Measurements from ENCODE around the gene IKBKG. TPM values are rescaled to one million over a fixed set of nuclear protein-coding genes. Genes with fewer than 3 reads are reported as not detected.

The IKBKG gene
- total RNA-seq, 1 donor from 2014 or later, result 61.1 TPM

DNA sequence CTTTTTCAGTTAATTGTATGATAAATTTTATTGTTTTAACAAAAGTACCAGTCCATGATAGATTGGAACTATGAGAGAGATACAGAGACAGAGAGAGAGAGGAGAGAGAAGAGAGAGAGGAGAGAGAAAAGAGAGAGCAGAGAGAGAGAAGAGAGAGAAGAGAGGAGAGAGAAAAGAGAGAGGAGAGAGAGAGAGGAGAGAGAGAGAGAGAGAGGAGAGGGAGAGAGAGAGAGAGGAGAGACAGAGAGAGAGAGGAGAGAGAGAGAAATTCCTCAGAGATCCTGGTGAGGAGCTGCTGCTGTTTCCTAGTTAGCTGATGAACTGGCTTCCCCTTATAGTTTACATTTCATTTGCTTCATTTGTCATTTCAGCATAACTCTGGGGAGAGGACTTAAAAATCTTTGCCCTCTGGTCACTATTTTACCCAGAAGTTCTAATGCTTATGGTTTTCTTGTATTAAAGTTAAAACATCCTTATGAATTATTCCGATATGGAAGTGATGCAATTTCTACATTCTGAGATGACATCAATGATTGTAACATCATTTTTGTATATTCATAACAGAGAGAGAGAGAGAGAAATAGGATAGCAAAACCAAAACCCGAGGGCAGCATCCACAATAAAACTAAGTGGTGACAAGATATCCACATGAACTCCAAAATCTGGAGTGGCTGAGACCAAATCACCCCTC lies 48.3 kb downstream of the IKBKG start:
- Mint-ChIP-seq H3K4me1 (no peaks in the 10 kb centered on the region), H3K27ac (no peak overlapping the region), H3K36me3 (ENCODE audit: low read depth) (no peaks in the 10 kb centered on the region), H3K27me3 (peaks cover 9% of the 10 kb centered on the region), H3K9me3 (no peaks in the 10 kb centered on the region), H3K4me3 (no peak overlapping the region)
- DNase-seq (no peak), ATAC-seq (ENCODE audit: low read depth) (no peak)
- TF ChIP-seq, protein P1, sequence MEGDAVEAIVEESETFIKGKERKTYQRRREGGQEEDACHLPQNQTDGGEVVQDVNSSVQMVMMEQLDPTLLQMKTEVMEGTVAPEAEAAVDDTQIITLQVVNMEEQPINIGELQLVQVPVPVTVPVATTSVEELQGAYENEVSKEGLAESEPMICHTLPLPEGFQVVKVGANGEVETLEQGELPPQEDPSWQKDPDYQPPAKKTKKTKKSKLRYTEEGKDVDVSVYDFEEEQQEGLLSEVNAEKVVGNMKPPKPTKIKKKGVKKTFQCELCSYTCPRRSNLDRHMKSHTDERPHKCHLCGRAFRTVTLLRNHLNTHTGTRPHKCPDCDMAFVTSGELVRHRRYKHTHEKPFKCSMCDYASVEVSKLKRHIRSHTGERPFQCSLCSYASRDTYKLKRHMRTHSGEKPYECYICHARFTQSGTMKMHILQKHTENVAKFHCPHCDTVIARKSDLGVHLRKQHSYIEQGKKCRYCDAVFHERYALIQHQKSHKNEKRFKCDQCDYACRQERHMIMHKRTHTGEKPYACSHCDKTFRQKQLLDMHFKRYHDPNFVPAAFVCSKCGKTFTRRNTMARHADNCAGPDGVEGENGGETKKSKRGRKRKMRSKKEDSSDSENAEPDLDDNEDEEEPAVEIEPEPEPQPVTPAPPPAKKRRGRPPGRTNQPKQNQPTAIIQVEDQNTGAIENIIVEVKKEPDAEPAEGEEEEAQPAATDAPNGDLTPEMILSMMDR (IDR thresholded peaks at IDR 0.05), result no peak
- intact Hi-C loops (cut with micrococcal nuclease), result no loop called here
- POLR2A ChIA-PET, result no interaction called here
- CTCF ChIA-PET, result no interaction called here

GRCh38 chrX:154596290-154596929 lies 49.0 kb downstream of the IKBKG start:
- Mint-ChIP-seq H3K4me1 (no peaks in the 10 kb centered on the region), H3K4me3 (no peak overlapping the region), H3K9me3 (no peaks in the 10 kb centered on the region), H3K36me3 (ENCODE audit: low read depth) (no peaks in the 10 kb centered on the region), H3K27me3 (peaks cover 9% of the 10 kb centered on the region), H3K27ac (no peak overlapping the region)
- ATAC-seq (ENCODE audit: low read depth), result no peak
- ChIA-PET CTCF (no interaction called here), POLR2A (no interaction called here)
- DNase-seq, result no peak
- TF ChIP-seq, protein P1 (IDR thresholded peaks at IDR 0.05), result no peak
- intact Hi-C loops (cut with micrococcal nuclease), result no loop called here

- ChIA-PET POLR2A (no interaction called here), CTCF (no interaction called here)
- no peak overlapping the region for H3K4me3 Mint-ChIP-seq
- DNase-seq, result no peak
- H3K9me3 Mint-ChIP-seq, result no peaks in the 10 kb centered on the region
- no peak overlapping the region for H3K27ac Mint-ChIP-seq
- TF ChIP-seq, protein P1 (IDR thresholded peaks at IDR 0.05), result no peak
- H3K27me3 Mint-ChIP-seq, result peaks cover 8% of the 10 kb centered on the region
- intact Hi-C loops (cut with micrococcal nuclease), result no loop called here
- no peaks in the 10 kb centered on the region for H3K4me1 Mint-ChIP-seq
- no peaks in the 10 kb centered on the region for H3K36me3 Mint-ChIP-seq (ENCODE audit: low read depth)
- no peak for ATAC-seq (ENCODE audit: low read depth)
Observed at GRCh38 chrX:154597221-154597620, 49.8 kb downstream of the IKBKG start.

DNA sequence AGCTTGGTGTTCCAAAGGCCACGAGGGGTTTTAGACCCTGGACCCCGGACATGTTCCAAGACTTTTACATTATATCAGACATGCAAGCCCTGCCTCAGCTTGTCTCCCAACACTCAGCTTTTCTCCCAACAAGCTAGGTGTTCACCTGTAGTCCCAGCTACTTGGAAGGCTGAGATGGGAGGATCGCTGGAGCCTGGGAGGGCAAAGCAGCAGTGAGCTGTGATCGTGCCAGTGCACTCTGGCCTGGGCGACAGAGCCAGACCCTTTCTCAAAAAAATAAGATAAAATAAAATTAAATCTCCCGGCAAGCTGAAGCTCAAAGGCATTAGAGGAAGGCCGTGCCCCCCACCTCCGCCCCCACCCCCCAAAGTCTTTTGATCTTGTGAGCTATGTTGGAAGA lies 51.2 kb downstream of the IKBKG start:
- no peaks in the 10 kb centered on the region for H3K9me3 Mint-ChIP-seq
- intact Hi-C loops (cut with micrococcal nuclease), result no loop called here
- no peak overlapping the region for H3K27ac Mint-ChIP-seq
- H3K36me3 Mint-ChIP-seq (ENCODE audit: low read depth), result no peaks in the 10 kb centered on the region
- CTCF ChIA-PET, result no interaction called here
- no peak overlapping the region for H3K4me3 Mint-ChIP-seq
- POLR2A ChIA-PET, result no interaction called here
- ATAC-seq (ENCODE audit: low read depth), result no peak
- H3K4me1 Mint-ChIP-seq, result no peaks in the 10 kb centered on the region
- peaks cover 7% of the 10 kb centered on the region for H3K27me3 Mint-ChIP-seq
- TF ChIP-seq, protein P1 (IDR thresholded peaks at IDR 0.05), result no peak
- no peak for DNase-seq

- Mint-ChIP-seq H3K36me3 (ENCODE audit: low read depth) (no peaks in the 10 kb centered on the region), H3K27me3 (peaks cover 7% of the 10 kb centered on the region), H3K27ac (no peak overlapping the region), H3K9me3 (no peaks in the 10 kb centered on the region), H3K4me1 (no peaks in the 10 kb centered on the region), H3K4me3 (no peak overlapping the region)
- DNase-seq, result no peak
- CTCF ChIA-PET, result no interaction called here
- TF ChIP-seq, protein P1 (IDR thresholded peaks at IDR 0.05), result no peak
- ATAC-seq (ENCODE audit: low read depth), result no peak
- POLR2A ChIA-PET, result no interaction called here
- intact Hi-C loops (cut with micrococcal nuclease), result no loop called here
Observed at GRCh38 chrX:154599531-154599930, 52.1 kb downstream of the IKBKG start.
